KMS-11 (cell line): ENCODE data around the gene WDR86.

Experiments
- H2AFZ ChIP-seq: fragments of 200-600 bp; sonication (generic); 2 replicates; pipeline ENCODE4 v1.6.1; 2016; ENCODE audit warnings: antibody characterized with exemption, mixed run types, low read depth
- H3K27ac ChIP-seq: fragments of 200-600 bp; sonication (generic); 2 replicates; pipeline ENCODE4 v1.6.1; 2016; ENCODE audit warnings: mild to moderate bottlenecking, mixed run types
- H3K27me3 ChIP-seq: fragments of 200-600 bp; sonication (generic); 2 replicates; pipeline ENCODE4 v1.6.1; 2017; ENCODE audit warnings: mild to moderate bottlenecking, low read depth, mixed run types, moderate library complexity; ENCODE audit not compliant: insufficient read depth
- H3K36me3 ChIP-seq: fragments of 200-600 bp; sonication (generic); 2 replicates; pipeline ENCODE4 v1.6.1; 2017; ENCODE audit warnings: mild to moderate bottlenecking, mixed run types; ENCODE audit not compliant: insufficient read depth
- H3K4me1 ChIP-seq: fragments of 200-600 bp; sonication (generic); 2 replicates; pipeline ENCODE4 v1.6.1; 2016; ENCODE audit warnings: mild to moderate bottlenecking, low read depth, mixed run types; ENCODE audit not compliant: poor library complexity, severe bottlenecking
- H3K4me2 ChIP-seq: fragments of 200-600 bp; sonication (generic); 2 replicates; pipeline ENCODE4 v1.7.0; 2016; ENCODE audit warnings: mild to moderate bottlenecking, mixed run types
- H3K4me3 ChIP-seq: fragments of 200-600 bp; sonication (generic); IDR thresholded peaks from 2 replicates; pipeline ENCODE4 v1.6.1; 2017; ENCODE audit warnings: low read depth, low read length, mixed read lengths; ENCODE audit not compliant: insufficient read depth
- H3K79me2 ChIP-seq: fragments of 200-600 bp; sonication (generic); 2 replicates; pipeline ENCODE4 v1.6.1; 2016; ENCODE audit warnings: low read depth, mixed run types; ENCODE audit not compliant: insufficient read depth
- H3K9ac ChIP-seq: fragments of 200-600 bp; sonication (generic); 2 replicates; pipeline ENCODE4 v1.6.1; 2016; ENCODE audit warnings: mild to moderate bottlenecking, mixed run types
- H4K20me1 ChIP-seq: fragments of 200-600 bp; sonication (generic); 2 replicates; pipeline ENCODE4 v1.6.1; 2016; ENCODE audit warnings: mild to moderate bottlenecking, mixed run types; ENCODE audit not compliant: insufficient read depth
- CTCF ChIP-seq: fragments of 200-600 bp; sonication (generic); conservative IDR thresholded peaks from 2 replicates; pipeline ENCODE4 v1.6.1; 2017; ENCODE audit warnings: low read depth, mild to moderate bottlenecking, antibody characterized with exemption, low read length, moderate library complexity, mixed read lengths

The WDR86 gene

GRCh38 chr7:151423936-151424335 is 14.1 kb upstream of the WDR86 start:
- no peak overlapping the region for H3K27ac ChIP-seq
- peaks cover 8% of the 10 kb centered on the region for H3K4me1 ChIP-seq
- TF ChIP-seq CTCF, result no peak
- H4K20me1 ChIP-seq, result no peaks in the 10 kb centered on the region
- no peaks in the 10 kb centered on the region for H3K36me3 ChIP-seq
- no peak overlapping the region for H2AFZ ChIP-seq
- H3K27me3 ChIP-seq, result no peaks in the 10 kb centered on the region
- H3K79me2 ChIP-seq, result no peaks in the 10 kb centered on the region
- no peak overlapping the region for H3K9ac ChIP-seq
- H3K4me2 ChIP-seq, result no peak overlapping the region
- no peak overlapping the region for H3K4me3 ChIP-seq

GRCh38 chr7:151423226-151423625 is 13.4 kb upstream of the WDR86 start:
- no peaks in the 10 kb centered on the region for H4K20me1 ChIP-seq
- H3K4me2 ChIP-seq, result no peak overlapping the region
- no peak overlapping the region for H2AFZ ChIP-seq
- no peak overlapping the region for H3K9ac ChIP-seq
- no peaks in the 10 kb centered on the region for H3K27me3 ChIP-seq
- H3K36me3 ChIP-seq, result no peaks in the 10 kb centered on the region
- H3K79me2 ChIP-seq, result no peaks in the 10 kb centered on the region
- H3K4me1 ChIP-seq, result peaks cover under 1% of the 10 kb centered on the region
- no peak overlapping the region for H3K27ac ChIP-seq
- H3K4me3 ChIP-seq, result no peak overlapping the region
- no peak for TF ChIP-seq CTCF

GRCh38 chr7:151422212-151422611 is 12.4 kb upstream of the WDR86 start:
- Histone ChIP-seq H3K4me3 (no peak overlapping the region), H3K4me1 (no peaks in the 10 kb centered on the region), H3K27me3 (no peaks in the 10 kb centered on the region), H3K79me2 (no peaks in the 10 kb centered on the region), H3K9ac (no peak overlapping the region), H3K36me3 (no peaks in the 10 kb centered on the region), H3K27ac (no peak overlapping the region), H4K20me1 (no peaks in the 10 kb centered on the region), H3K4me2 (no peak overlapping the region), H2AFZ (no peak overlapping the region)
- no peak for TF ChIP-seq CTCF

- H3K36me3 ChIP-seq, result no peaks in the 10 kb centered on the region
- H2AFZ ChIP-seq, result no peak overlapping the region
- H3K9ac ChIP-seq, result no peak overlapping the region
- no peaks in the 10 kb centered on the region for H4K20me1 ChIP-seq
- no peaks in the 10 kb centered on the region for H3K27me3 ChIP-seq
- H3K79me2 ChIP-seq, result no peaks in the 10 kb centered on the region
- H3K27ac ChIP-seq, result no peak overlapping the region
- no peak for TF ChIP-seq CTCF
- H3K4me2 ChIP-seq, result no peak overlapping the region
- no peaks in the 10 kb centered on the region for H3K4me1 ChIP-seq
- H3K4me3 ChIP-seq, result no peak overlapping the region
Measured at GRCh38 chr7:151420144-151420543, 10.3 kb upstream of the WDR86 start.

GRCh38 chr7:151416941-151417315 is 7.1 kb upstream of the WDR86 start:
- TF ChIP-seq CTCF, result no peak
- Histone ChIP-seq H4K20me1 (no peaks in the 10 kb centered on the region), H2AFZ (no peak overlapping the region), H3K9ac (no peak overlapping the region), H3K27me3 (no peaks in the 10 kb centered on the region), H3K27ac (no peak overlapping the region), H3K4me2 (no peak overlapping the region), H3K4me3 (no peak overlapping the region), H3K4me1 (no peaks in the 10 kb centered on the region), H3K36me3 (no peaks in the 10 kb centered on the region), H3K79me2 (no peaks in the 10 kb centered on the region)
